NCI-H2227 treated with DMSO at 0.1 percent for 48 hours (cell line): ENCODE measurements around the gene GALNS.

ENCODE experiments used
- DNase-seq: peaks from one replicate; lab custom pipeline; 2025; lab: John Stamatoyannopoulos, UW

The GALNS gene

DNA sequence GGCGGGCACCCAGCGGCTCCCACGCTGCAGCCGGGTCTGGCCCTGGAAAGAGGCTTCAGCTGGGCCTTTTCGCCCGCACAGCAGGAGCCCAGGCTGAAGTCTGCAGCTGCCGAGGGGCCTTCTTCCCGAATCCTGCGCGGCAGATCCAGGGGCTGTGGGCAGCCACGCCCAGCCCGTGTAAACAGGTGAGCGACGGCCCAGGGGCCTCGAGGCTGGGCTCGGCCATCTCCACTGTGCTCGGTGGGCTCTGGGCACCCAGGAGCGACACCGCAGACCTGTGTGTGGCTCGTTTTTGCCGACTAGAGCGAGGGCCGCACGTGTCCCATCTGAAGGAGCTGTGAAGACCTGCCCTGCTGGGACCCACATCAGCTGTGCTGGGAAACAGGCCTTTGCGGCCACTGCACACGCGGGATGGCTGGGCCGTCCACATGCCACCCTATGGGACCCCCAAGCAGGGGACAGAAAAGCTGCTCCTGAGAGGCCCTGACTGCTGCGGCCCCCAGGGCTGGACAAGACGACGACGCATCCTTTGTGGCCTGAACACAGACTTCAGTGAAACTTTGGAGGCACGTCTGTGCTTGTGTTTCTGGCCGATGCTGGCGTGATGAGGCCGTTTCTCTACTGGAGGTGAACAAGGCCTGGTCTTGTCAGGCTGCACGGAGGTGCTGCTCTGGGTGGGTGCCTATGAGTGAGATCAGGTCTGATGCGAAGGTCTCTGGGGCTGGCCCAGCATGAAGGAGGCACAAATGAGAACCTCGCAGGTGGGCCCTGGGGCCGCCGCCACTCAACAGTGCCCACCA lies 39.8 kb downstream of the GALNS start:
- no peak for DNase-seq

DNA sequence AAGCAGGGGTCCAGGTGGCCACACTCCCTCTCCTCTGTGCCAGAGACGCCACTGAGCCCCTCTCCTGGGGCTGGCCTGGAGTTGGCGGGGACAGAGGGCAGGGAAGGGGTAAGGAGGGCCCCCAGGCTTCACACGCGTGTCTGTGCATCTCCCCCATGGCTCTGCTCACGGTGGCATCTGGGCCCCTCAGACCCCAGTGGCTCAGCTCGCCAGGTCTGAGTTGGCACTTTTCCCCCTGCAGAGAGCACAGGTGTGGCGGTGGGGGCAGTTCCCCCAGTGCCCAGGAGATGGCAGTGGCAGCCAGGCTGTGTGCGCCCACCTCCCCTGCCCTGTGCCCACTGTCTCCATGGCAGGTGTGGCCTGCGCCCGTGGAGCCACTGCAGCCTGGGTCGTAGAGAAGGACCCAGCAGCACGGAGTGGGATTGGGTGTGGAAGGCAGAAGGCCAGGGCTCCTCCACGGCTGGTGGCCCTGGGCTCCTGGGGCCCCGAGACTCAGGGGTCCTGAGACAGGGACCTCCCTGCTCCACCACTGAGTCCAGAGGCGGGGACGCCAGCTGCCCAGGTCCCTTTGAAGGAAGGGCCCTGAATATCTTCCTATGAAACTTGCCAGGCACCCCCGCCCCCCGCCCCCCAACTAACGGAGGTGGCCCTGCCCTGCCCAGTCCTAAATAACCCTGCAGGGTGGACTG lies 40.7 kb downstream of the GALNS start:
- DNase-seq: peak; percentile 5

DNA sequence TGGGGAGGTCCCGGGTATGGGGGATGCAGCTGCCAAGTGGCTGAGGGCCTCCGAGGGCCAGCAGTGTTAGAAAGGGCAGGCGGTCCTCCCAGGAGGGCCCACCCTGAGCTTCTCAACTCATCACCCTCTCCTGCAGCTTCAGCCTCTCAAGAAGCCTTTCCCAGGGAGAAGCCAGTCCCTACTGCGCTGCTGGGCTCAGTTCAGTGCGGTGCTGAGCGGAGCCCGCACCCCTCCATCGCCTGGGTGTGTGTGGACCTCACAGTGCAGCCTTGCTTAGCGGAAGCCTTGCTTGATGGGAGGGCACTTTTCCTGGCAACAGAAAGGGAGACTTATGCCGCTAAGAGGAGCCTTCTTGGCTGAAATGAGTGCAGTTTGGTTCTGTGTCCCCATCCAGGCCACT lies 41.5 kb downstream of the GALNS start:
- no peak for DNase-seq

DNA sequence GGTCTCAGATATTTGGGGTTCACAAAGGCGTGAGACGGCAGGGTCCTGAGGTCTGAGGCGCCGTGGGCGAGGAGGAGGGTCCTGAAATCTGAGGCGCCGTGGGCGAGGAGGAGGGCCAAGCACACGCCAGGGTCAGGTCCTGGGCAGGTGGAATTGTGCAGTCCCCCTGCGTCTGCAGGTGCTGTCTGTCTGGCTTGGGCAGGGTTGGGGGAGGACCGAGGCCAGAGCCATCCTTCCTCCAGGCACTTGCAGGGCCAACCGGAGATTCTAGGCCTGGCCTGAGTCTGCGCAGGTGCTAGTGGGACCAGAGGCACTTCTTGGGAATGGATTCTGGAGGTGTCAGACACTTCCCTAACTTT lies 42.6 kb downstream of the GALNS start:
- no peak for DNase-seq

DNA sequence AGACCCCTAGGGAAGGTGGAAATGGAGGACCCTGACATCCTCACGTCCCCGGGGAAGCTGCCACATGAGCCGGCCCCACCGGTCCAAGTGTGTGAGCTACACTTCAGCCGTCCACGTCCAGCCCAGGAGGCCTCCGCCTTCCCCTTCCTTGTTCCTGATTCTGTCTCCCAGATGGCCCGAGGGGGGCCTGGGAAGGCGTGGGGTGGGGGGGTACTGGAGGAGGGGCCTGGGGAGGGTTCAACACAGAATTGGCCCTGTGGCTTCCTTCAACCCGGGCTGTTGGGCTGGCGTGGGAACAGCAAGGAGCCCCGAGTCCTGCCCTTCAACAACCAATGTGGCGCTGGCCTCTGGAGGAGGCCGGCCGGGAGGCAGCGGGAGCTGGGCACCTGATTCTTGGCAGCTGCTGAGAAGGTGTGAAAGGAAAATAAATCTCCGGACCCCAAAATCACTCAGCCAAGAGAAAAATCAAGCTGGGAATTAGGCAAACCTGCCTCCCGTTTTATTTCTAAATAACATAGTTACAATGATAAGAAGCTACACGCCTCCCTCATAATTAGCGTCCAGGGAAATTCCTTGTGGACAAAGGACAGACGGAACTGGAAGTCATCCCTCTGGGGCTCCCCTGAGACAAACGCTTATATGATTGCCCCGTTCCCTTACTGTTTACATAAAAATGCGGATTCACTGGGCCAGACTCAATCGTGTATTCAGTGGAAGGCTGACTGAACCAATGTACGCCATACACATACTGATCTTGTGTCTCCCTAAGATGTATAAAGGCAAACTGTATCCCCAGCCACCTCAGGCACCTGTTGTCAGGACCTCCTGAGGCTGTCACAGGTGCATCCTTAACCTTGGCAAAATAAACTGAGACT lies 43.2 kb downstream of the GALNS start:
- no peak for DNase-seq

DNA sequence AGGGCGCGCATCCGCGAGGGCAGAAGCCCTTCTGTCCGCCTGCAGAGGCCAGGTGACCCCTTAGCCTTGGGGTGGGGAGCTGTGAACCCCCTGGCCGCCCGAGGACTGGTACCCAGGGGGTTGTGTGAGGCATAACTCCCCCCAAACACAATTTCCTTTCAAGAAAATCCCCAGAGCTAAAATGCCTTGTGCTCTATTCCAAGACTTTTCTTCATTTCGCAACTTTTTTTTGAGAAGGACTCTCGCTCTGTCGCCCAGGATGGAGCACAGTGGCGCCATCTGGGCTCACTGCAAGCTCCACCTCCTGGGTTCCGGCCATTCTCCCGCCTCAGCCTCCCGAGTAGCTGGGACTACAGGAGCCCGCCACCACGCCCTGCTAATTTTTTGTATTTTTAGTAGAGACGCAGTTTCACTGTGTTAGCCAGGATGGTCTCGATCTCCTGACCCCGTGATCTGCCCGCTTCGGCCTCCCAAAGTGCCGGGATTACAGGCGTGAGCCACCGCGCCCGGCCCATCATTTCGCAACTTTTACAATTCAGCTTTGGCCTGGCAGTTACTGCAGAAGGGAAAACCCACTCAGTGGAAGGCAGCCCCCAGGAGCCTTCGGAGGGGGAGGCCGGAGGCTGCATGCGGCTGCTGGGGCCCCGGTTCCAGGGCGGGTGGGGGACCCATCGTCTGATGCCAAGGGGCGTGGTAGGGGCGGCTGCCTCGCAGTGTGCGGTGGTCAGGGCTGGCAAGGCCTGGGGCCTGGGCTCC lies 44.1 kb downstream of the GALNS start:
- DNase-seq: no peak

DNA sequence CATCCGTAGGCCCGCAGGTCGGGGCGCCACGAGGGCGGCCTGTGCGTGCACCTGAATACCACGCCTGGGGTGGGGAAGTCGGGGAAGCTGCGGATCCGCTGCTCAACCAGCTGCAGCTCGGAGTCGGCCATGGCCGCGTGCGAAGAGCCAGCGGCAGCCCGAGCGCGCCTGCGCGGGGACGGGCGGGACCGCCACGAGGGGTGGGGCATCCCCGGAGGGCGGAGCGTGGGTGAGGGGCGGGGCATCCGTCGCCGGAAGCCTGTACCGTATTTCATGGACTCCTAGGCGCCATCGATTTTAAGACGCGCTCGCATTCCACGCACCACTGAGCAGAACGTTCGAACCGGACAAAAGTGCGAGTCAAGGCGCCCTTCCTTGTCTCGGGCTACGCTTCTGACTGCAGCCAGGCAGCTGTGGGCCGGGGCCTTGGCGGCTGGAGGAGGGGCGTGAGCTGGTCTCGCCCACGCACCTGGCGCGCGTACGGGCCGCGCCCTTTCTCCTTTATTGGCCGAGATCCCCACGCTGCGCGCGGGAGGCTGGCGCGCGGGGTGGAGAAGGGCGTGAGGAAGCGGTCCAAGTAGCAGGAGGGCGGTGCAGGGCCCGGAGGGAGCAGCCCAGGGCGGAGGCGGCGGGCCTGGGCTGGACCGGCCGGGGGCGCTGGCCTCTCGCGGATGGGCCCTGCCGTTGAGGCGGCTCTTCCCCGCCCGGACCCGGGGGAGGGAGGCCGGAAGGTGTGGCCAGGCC lies 44.8 kb downstream of the GALNS start, which contains the start of gene APRT:
APRT (minus strand) TSS at position 160 of the 744 bp plus-strand sequence; CDS start at position 131, 29 bp downstream.
- peak; percentile 78 for DNase-seq

DNA sequence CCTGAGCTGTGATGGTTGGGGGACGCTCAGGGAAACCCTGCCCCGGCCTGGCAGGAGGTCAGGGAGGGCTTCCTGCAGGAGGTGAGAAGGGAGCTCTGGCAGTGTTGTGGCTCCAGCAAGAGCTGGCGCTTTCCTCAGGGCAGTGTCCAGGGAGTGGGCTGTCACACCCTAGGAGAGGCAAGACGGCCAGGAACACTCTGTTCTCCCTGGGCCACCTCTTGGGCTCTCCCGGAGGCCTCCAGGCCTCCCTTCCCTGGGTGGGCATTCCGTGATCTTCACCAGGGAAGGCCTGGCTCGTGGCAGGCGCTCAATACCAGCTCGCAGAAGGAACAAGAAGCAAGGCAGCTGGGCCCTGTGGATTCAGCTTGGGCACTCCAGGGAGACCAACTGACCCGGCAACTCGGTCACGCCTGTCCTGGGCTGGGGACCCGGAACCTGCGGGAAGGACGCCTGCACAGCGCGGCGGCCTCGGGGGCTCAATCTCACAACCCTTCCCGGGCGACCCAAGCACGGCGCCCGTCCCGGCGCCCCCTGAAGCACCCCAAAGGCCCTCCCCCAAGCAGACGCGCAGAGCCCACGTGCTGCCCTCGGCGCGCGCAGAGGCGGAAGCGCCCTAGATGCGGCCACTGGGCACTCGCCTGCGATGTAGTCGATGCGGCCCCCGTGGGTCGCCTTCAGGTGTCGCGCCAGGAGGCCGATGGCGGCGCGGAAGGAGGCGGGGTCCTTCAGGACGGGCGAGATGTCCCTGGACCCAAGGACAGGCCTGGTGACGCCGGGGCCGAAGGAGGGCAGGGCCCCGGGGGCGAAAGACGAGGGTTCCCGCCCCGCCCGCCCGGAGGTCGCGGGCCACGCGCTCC lies 45.6 kb downstream of the GALNS start:
- peak; percentile 51 for DNase-seq

DNA sequence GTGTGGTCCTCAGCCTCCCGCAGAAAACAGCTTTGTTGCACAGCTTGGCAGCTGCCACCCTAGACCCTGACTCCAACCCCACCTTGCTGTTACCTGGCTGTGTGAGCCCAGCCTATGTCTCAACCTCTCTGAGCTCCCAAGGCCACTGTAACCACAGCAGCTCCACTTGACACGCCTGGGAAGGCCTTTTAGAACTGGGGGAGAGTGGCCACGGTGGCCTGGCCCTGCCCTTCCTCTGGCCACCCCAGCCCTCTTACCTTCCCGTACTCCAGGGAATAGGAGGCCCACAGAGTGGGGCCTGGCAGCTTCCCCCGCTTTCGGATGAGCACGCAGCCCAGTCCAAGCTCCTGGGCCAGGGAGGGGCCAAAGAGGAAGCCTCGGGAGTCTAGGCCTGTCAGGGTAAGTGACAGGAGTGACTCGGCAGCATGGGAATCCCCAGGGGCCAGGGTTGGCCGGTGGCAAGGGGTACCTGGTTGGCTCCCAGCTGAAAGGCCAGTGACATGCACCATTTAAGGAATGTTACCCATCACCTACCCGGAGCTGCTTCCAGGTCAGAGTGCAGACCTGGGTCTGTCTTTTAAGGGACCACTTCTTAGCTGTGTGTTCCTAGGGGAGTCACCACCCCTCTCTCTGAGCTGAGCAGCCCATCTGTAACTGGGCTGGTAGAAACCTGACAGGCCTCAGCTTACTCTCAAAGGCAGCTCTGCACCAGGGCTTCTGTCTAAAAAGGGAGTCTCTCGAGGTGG lies 46.4 kb downstream of the GALNS start:
- DNase-seq: no peak

DNA sequence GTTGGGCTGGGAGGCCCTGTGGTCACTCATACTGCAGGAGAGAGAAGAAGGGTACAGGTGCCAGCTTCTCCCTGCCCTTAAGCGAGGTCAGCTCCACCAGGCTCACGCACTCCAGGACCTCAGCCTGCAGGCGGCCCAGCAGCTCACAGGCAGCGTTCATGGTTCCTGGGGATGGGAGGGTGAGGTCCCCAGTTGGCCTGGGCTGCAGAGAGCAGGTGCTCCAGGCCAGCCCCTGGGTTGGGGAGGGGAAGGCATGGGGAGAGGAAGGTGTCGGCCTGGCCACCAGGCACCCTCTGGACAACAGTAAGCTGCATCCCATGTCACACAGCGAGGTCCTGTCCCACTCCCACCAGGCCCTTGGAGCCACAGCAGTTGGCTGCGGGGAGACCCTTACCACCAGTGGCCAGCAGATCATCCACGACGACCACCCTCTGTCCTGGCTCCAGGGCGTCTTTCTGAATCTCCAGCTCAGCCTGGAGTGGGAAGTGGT lies 47.0 kb downstream of the GALNS start:
- DNase-seq: no peak

DNA sequence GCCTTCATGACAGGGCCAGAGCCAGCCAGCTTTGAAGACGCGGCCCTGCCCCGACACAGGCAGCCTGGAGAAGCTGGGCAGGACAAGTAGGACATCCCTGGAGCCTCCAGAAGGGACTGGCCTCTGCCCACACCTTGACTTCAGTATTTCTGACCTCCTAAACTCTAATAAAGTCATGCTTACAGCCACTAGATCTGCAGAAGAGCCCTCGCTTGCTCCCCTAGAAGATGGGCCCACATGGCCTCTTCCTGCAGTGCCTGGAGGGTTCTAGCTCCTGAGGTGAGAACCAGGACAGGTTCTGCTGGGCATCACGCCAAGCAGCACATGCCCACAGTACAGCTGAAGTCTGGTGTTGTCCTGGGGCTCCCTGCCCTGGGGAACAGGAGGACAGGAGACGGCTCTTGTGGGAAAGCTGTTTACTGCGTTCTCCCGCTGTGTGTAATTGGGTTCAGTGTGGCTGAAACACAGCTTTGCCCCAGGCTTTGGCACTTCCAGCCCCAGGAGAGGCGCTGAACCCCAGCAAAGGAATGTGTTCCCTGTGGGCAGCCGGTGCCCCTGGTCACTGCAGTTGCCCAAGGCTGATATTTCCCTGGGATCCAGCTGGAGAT lies 47.6 kb downstream of the GALNS start:
- DNase-seq: no peak

DNA sequence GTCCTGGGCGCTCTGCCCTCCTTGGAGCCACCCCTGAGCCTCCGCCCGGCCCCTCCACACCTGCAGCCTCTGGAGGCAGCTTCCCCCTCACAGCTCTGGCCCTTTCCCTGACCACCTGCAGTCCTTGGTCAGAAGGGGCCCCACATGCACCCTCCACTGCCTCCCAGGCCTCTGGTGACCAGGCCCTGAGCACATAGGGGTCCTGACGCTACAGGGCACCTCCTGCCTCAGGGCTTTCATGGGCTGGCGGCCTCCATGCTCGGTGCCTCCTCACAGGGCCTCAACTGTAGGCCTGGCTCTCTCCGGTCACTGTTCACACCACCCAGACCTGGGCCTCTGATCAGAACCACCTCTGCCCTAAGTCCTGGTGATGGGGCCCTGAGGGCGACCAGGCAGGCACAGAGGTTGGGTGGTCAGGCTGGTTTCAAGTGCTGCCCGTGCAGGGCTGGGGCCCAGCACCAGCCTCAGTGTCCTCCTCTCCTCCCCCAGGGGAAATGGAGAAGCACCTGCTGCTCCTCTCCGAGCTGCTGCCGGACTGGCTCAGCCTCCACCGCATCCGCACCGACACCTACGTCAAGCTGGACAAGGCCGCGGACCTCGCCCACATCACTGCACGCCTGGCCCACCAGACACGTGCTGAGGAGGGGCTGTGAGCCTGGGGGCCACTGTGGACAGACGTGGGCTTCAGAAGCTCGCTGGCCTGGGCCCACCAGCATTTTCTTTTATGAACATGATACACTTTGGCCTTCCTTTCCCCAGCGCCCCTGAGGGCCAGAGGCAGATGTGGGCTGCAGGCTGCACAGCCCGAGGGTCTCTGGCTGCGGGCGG lies 48.9 kb downstream of the GALNS start:
- DNase-seq: no peak

DNA sequence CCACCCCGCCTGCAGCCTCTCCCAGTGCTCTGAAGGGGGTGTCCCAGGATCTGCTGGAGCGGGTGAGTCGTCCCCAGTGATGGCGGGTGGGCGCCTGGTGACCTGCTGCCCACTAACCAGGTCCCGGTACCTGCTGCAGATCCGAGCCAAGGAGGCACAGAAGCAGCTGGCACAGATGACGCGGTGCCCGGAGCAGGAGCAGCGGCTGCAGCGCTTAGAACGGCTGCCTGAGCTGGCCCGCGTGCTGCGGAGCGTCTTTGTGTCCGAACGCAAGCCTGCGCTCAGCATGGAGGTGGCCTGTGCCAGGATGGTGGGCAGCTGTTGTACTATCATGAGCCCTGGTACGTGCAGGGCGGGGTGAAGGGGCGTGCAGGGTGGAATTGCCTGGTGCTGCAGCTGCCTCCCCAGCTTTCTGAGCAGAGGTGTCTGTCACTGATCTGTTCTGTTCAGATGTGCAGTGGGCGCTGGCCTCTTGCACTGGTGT lies 49.6 kb downstream of the GALNS start:
- DNase-seq: no peak

DNA sequence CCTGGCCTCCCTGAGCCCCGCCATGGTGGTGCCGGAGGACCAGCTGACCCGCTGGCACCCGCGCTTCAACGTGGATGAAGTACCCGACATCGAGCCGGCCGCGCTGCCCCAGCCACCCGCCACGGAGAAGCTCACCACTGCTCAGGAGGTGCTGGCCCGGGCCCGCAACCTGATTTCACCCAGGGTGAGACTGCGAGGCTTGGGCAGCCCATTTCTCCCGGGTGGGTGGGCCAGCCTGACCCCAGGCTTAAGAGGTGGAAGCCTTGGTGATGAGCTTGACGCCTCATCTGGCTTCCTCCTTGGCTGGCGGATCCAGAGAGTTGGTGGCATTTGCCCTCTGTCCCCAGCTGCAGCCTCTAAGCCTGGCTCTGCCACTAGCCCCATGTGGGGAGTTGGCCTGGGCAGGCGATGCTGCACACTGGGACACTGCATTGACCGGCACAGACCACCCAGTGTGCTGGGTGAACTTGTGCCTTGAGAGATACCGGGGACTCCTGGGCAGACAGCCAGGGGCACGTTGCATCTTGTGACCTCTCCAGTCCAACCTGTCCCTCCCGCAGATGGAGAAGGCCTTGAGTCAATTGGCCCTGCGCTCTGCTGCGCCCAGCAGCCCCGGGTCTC lies 50.1 kb downstream of the GALNS start:
- DNase-seq: no peak

DNA sequence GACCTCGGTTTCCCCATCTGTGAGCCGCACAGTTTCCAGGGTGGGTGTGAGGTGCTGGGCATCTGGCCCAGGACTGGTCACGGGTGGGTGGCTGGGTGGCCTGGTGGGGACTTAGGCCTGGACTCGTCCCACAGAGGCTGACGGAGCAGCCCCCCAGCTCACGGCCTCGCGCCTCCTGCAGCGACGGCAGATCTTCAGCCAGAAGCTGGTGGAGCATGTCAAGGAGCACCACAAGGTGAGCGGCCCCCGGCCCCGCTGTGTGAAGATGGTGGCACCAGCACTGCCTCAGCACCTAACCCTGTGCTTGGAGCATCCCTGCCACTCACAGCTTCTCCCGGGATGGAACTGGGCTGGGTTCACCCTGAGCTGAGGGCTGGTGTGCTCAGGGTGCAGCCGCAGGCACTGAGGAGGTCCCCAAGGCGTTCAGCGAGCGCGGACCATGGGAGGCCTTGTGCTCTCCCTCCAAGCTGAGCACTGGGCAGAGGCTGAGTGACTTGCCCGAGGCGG lies 50.8 kb downstream of the GALNS start:
- DNase-seq: no peak

DNA sequence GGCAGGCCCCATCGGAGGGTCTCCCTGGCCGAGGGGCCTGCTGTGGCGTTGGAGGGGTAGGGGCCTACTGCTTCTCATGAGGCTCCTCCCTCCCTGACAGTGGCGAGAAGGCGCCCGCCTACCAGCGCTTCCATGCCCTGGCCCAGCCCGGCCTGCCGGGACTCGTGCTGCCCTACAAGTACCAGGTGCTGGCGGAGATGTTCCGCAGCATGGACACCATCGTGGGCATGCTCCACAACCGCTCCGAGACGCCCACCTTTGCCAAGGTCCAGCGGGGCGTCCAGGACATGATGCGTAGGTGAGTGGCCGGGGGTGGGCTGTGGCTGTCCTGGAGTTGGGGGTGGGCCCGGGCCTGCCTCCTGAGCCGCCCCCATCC lies 51.4 kb downstream of the GALNS start:
- no peak for DNase-seq
